WTC11 (cell line): Measurements from ENCODE around the gene LIMS2. TPM values are rescaled to one million over a fixed set of nuclear protein-coding genes. Genes with fewer than 3 reads are reported as not detected.
A peak's percentile ranks its signal among the peaks of the same experiment; 100 is the strongest.

Experiments used
- ATAC-seq: fragments of 200-7000 bp; cut with Tn5 transposase; 2 replicates; pipeline ENCODE4 v1.10.0; 2021; ENCODE audit warnings: mild to moderate bottlenecking, moderate library complexity
- CTCF ChIA-PET: fragments of 300-600 bp; sonication (Branson Sonifier 250); formaldehyde crosslinking; loops from one replicate; lab custom pipeline; 2021; ENCODE audit warnings: antibody characterized with exemption; lab: Charles Lee
- POLR2A ChIA-PET: fragments of 350-600 bp; sonication (Branson Sonifier 250); formaldehyde crosslinking; loops from one replicate; lab custom pipeline; 2021; ENCODE audit warnings: antibody characterized with exemption; lab: Charles Lee
- DNase-seq: peaks from one replicate; pipeline ENCODE4 v3.0.0; 2021; ENCODE audit warnings: low spot score
- H3K27ac Mint-ChIP-seq: 2 replicates; pipeline ENCODE4 v1.8.0; 2021; ENCODE audit warnings: mixed read lengths
- H3K27me3 Mint-ChIP-seq: 2 replicates; pipeline ENCODE4 v1.8.0; 2021; ENCODE audit warnings: low read depth, mild to moderate bottlenecking, moderate library complexity, mixed read lengths
- H3K36me3 Mint-ChIP-seq: 2 replicates; pipeline ENCODE4 v1.8.0; 2021; ENCODE audit warnings: mixed read lengths
- H3K4me1 Mint-ChIP-seq: 2 replicates; pipeline ENCODE4 v1.8.0; 2022; ENCODE audit warnings: mixed read lengths
- H3K4me3 Mint-ChIP-seq: 2 replicates; pipeline ENCODE4 v1.8.0; 2021; ENCODE audit warnings: mild to moderate bottlenecking, moderate library complexity, mixed read lengths
- H3K9me3 Mint-ChIP-seq: 2 replicates; pipeline ENCODE4 v1.8.0; 2021; ENCODE audit warnings: mixed read lengths
- CTCF ChIP-seq: fragments of 200-600 bp; IDR thresholded peaks from 2 replicates; pipeline ENCODE4 v1.8.0; 2022; ENCODE audit warnings: antibody characterized with exemption
- ERG ChIP-seq: fragments of 250-450 bp; sonication (Bioruptor Pico); IDR thresholded peaks from 2 replicates; pipeline ENCODE4 v1.8.0; 2021; ENCODE audit warnings: mild to moderate bottlenecking
- ESRRA ChIP-seq: sonication (generic); formaldehyde crosslinking; IDR thresholded peaks from 2 replicates; pipeline ENCODE4 v1.8.1; 2022; ENCODE audit warnings: mild to moderate bottlenecking, missing genetic modification reagents, borderline replicate concordance
- FOXJ3 ChIP-seq: sonication (generic); formaldehyde crosslinking; IDR thresholded peaks from 2 replicates; pipeline ENCODE4 v1.9.0; 2021; ENCODE audit warnings: missing genetic modification reagents, mild to moderate bottlenecking, borderline replicate concordance
- GTF2I ChIP-seq: fragments of 250-450 bp; sonication (Bioruptor Pico); conservative IDR thresholded peaks from 2 replicates; pipeline ENCODE4 v1.4.0; 2021; ENCODE audit warnings: mild to moderate bottlenecking
- KAT7 ChIP-seq: sonication (generic); formaldehyde crosslinking; IDR thresholded peaks from 2 replicates; pipeline ENCODE4 v1.8.1; 2023; ENCODE audit warnings: missing genetic modification reagents, mild to moderate bottlenecking, borderline replicate concordance
- RELA ChIP-seq: sonication (generic); formaldehyde crosslinking; IDR thresholded peaks from 2 replicates; pipeline ENCODE4 v1.8.1; 2022; ENCODE audit warnings: missing genetic modification reagents, mild to moderate bottlenecking, borderline replicate concordance
- SP1 ChIP-seq: sonication (generic); formaldehyde crosslinking; conservative IDR thresholded peaks from 2 replicates; pipeline ENCODE4 v1.8.1; 2022; ENCODE audit warnings: missing genetic modification reagents
- STAT6 ChIP-seq: sonication (generic); formaldehyde crosslinking; conservative IDR thresholded peaks from 2 replicates; pipeline ENCODE4 v1.8.1; 2023; ENCODE audit warnings: mild to moderate bottlenecking, low read depth, missing genetic modification reagents, moderate library complexity
- TEAD1 ChIP-seq: sonication (generic); formaldehyde crosslinking; IDR thresholded peaks from 2 replicates; pipeline ENCODE4 v1.8.0; 2022; ENCODE audit warnings: mild to moderate bottlenecking, missing genetic modification reagents
- ZNF219 ChIP-seq: sonication (generic); formaldehyde crosslinking; IDR thresholded peaks from 2 replicates; pipeline ENCODE4 v1.8.0; 2023; ENCODE audit warnings: missing genetic modification reagents, mild to moderate bottlenecking, borderline replicate concordance
- ZNF281 ChIP-seq: sonication (generic); formaldehyde crosslinking; IDR thresholded peaks from 2 replicates; pipeline ENCODE4 v1.8.0; 2023; ENCODE audit warnings: mild to moderate bottlenecking, missing genetic modification reagents
- ZNF396 ChIP-seq: fragments of 250-450 bp; sonication (Bioruptor Pico); IDR thresholded peaks from 2 replicates; pipeline ENCODE4 v1.8.0; 2021; ENCODE audit warnings: mild to moderate bottlenecking, moderate library complexity, borderline replicate concordance
- total RNA-seq: library from RNA; stranded (reverse); gene quantifications from 3 replicates; pipeline ENCODE4 v1.2.3, GENCODE V29; 2021
- TF ChIP-seq, protein P1 (sequence below): fragments of 250-450 bp; sonication (Bioruptor Pico); IDR thresholded peaks from 2 replicates; pipeline ENCODE4 v1.9.0; 2021; ENCODE audit warnings: mild to moderate bottlenecking
- TF ChIP-seq, protein P2 (sequence below): sonication (generic); formaldehyde crosslinking; IDR thresholded peaks from 2 replicates; pipeline ENCODE4 v1.8.0; 2022; ENCODE audit warnings: mild to moderate bottlenecking, missing genetic modification reagents

The LIMS2 gene
- total RNA-seq, 1 experiment from 2014 or later = 2.4 TPM

- CTCF ChIA-PET = interaction anchor here (1.6 kb wide), 1 partner anchor 36 kb away, joined by 8 read pairs; no protein-coding TSS in a partner anchor
- Mint-ChIP-seq H3K27ac (no peak overlapping the region), H3K4me1 (no peaks in the 10 kb centered on the region), H3K4me3 (no peak overlapping the region), H3K27me3 (no peaks in the 10 kb centered on the region), H3K36me3 (no peaks in the 10 kb centered on the region), H3K9me3 (no peaks in the 10 kb centered on the region)
- POLR2A ChIA-PET = no interaction called here
- ATAC-seq = no peak
- no peak for TF ChIP-seq KAT7
- no peak for TF ChIP-seq GTF2I (CRISPR knock-in tag)
- no peak for TF ChIP-seq RELA (CRISPR knock-in tag)
- TF ChIP-seq, protein P1, sequence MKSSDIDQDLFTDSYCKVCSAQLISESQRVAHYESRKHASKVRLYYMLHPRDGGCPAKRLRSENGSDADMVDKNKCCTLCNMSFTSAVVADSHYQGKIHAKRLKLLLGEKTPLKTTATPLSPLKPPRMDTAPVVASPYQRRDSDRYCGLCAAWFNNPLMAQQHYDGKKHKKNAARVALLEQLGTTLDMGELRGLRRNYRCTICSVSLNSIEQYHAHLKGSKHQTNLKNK (CRISPR knock-in tag) = no peak
- TF ChIP-seq ERG = no peak
- DNase-seq = no peak
Observed at GRCh38 chr2:127626917-127627739, 48.2 kb downstream of the LIMS2 start.

DNA sequence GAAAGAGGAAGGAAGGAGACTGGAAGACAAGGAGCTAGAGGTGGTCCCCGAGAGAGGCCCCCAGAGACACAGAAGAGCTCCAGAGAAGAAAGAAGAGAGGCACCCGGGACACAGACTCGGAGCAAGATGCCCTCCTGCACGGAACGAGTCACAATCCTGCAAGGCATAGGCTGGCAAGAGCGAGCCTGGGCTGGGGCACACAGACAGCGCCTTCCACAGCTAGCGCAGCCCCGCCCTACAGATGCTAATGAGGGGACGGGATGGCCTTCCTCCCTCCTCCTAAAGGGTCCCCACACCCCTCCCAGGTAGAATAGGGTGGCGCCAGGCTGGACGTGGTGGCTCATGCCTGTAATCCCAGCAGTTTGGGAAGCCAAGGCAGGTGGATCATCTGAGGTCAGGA lies 49.2 kb downstream of the LIMS2 start:
- H3K4me3 Mint-ChIP-seq = no peak overlapping the region
- no peak overlapping the region; the same call in 1 of the 2 replicates for H3K27ac Mint-ChIP-seq
- no peaks in the 10 kb centered on the region for H3K36me3 Mint-ChIP-seq
- H3K27me3 Mint-ChIP-seq = no peaks in the 10 kb centered on the region
- no peaks in the 10 kb centered on the region for H3K9me3 Mint-ChIP-seq
- ATAC-seq (peak; percentile 68), DNase-seq (no peak)
- no peaks in the 10 kb centered on the region for H3K4me1 Mint-ChIP-seq
- CTCF ChIA-PET = interaction anchor here (1.0 to 2.0 kb wide), 3 partner anchors 35 to 70 kb away, joined by 4 to 11 read pairs (median 4); no protein-coding TSS in a partner anchor
- POLR2A ChIA-PET = interaction anchor here (0.7 kb wide), 1 partner anchor 35 kb away, joined by 3 read pairs; no protein-coding TSS in a partner anchor
- no peak for TF ChIP-seq SP1 (CRISPR knock-in tag)
- no peak for TF ChIP-seq CTCF
- TF ChIP-seq ZNF281 = no peak
- no peak for TF ChIP-seq ZNF396 (CRISPR knock-in tag)
- TF ChIP-seq ESRRA (CRISPR knock-in tag) = no peak
- TF ChIP-seq ZNF219 = no peak
- no peak for TF ChIP-seq FOXJ3 (CRISPR knock-in tag)
- TF ChIP-seq STAT6 (CRISPR knock-in tag) = no peak
- TF ChIP-seq, protein P2, sequence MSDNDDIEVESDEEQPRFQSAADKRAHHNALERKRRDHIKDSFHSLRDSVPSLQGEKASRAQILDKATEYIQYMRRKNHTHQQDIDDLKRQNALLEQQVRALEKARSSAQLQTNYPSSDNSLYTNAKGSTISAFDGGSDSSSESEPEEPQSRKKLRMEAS (CRISPR knock-in tag) = no peak
- TF ChIP-seq TEAD1 (CRISPR knock-in tag) = no peak
- TF ChIP-seq, all 79 proteins: peak for 0
